D721Med (cell line): ENCODE data around the gene SH3PXD2A.

Source experiments
- DNase-seq: peaks from one replicate; pipeline ENCODE4 v3.0.0; 2011; ENCODE audit warnings: low spot score; ENCODE audit not compliant: insufficient read length
- FAIRE-seq: peaks from 2 replicates; lab custom pipeline; 2011; peaks lifted over from hg19 to GRCh38; lab: Jason Lieb, UNC
- CTCF ChIP-seq: IDR thresholded peaks from 2 replicates; pipeline ENCODE4 v1.5.1; 2012; ENCODE audit warnings: mild to moderate bottlenecking, control low read depth; ENCODE audit not compliant: insufficient read depth; ENCODE audit errors: missing control alignments

SH3PXD2A gene

GRCh38 chr10:103620891-103621782 lies 234.2 kb downstream of the SH3PXD2A start:
- no peak for DNase-seq
- TF ChIP-seq CTCF = no peak
- FAIRE-seq = no peak

GRCh38 chr10:103620352-103620740 lies 235.0 kb downstream of the SH3PXD2A start:
- DNase-seq (no peak), FAIRE-seq (no peak)
- no peak for TF ChIP-seq CTCF

GRCh38 chr10:103619424-103620351 lies 235.7 kb downstream of the SH3PXD2A start:
- no peak for DNase-seq
- no peak for TF ChIP-seq CTCF
- FAIRE-seq = no peak

GRCh38 chr10:103618575-103619423 lies 236.6 kb downstream of the SH3PXD2A start:
- DNase-seq (no peak), FAIRE-seq (no peak)
- no peak for TF ChIP-seq CTCF

- FAIRE-seq (no peak), DNase-seq (no peak)
- no peak for TF ChIP-seq CTCF
Observed at GRCh38 chr10:103617602-103618385, 237.6 kb downstream of the SH3PXD2A start.
